ENCODE data around the gene BUD13. TPM values are rescaled to one million over a fixed set of nuclear protein-coding genes. Genes with fewer than 3 reads are reported as not detected.

The BUD13 gene
- polyA plus RNA-seq, 1 donor: 21.3 TPM

GRCh38 chr11:116702772-116703385 is 69.9 kb downstream of the BUD13 start:
- no peaks in the 10 kb centered on the region for H3K9me3 ChIP-seq (ENCODE audit: control insufficient read depth, low read depth, low read length)
- no peak overlapping the region for H3K4me3 ChIP-seq (ENCODE audit: low read length)
- H3K4me1 ChIP-seq (ENCODE audit: control insufficient read depth, insufficient read depth, low read length): peaks cover 4% of the 10 kb centered on the region
- WGBS (ENCODE audit: insufficient coverage, low lambda C conversion rate): no CpG with 5 or more reads among the region's 8 CpGs
- peak in 1 of 2 donors; percentile 43 for DNase-seq
- H3K27ac ChIP-seq (ENCODE audit: low read length): no peak overlapping the region
- no peaks in the 10 kb centered on the region for H3K36me3 ChIP-seq (ENCODE audit: control insufficient read depth, insufficient read depth, low read length)
- peaks cover 8% of the 10 kb centered on the region for H3K27me3 ChIP-seq (ENCODE audit: control insufficient read depth, insufficient read depth, low read length)

- WGBS (ENCODE audit: insufficient coverage, low lambda C conversion rate): no CpG with 5 or more reads among the region's 2 CpGs
- Histone ChIP-seq H3K4me3 (ENCODE audit: low read length) (no peak overlapping the region), H3K9me3 (ENCODE audit: control insufficient read depth, low read depth, low read length) (no peaks in the 10 kb centered on the region), H3K27me3 (ENCODE audit: control insufficient read depth, insufficient read depth, low read length) (peaks cover under 1% of the 10 kb centered on the region), H3K36me3 (ENCODE audit: control insufficient read depth, insufficient read depth, low read length) (no peaks in the 10 kb centered on the region), H3K4me1 (ENCODE audit: control insufficient read depth, insufficient read depth, low read length) (peaks cover 4% of the 10 kb centered on the region), H3K27ac (ENCODE audit: low read length) (no peak overlapping the region)
- DNase-seq: no peak
Measured at GRCh38 chr11:116701876-116702275, 70.9 kb downstream of the BUD13 start.

- Histone ChIP-seq H3K36me3 (ENCODE audit: control insufficient read depth, insufficient read depth, low read length) (no peaks in the 10 kb centered on the region), H3K4me3 (ENCODE audit: low read length) (no peak overlapping the region), H3K9me3 (ENCODE audit: control insufficient read depth, low read depth, low read length) (no peaks in the 10 kb centered on the region), H3K27ac (ENCODE audit: low read length) (no peak overlapping the region), H3K27me3 (ENCODE audit: control insufficient read depth, insufficient read depth, low read length) (no peaks in the 10 kb centered on the region), H3K4me1 (ENCODE audit: control insufficient read depth, insufficient read depth, low read length) (peaks cover 4% of the 10 kb centered on the region)
- WGBS (ENCODE audit: insufficient coverage, low lambda C conversion rate): no CpG with 5 or more reads among the region's 7 CpGs
- DNase-seq: no peak
Measured at GRCh38 chr11:116701297-116701801, 71.4 kb downstream of the BUD13 start.

- H3K9me3 ChIP-seq (ENCODE audit: control insufficient read depth, low read depth, low read length): no peaks in the 10 kb centered on the region
- no peak overlapping the region for H3K4me3 ChIP-seq (ENCODE audit: low read length)
- WGBS (ENCODE audit: insufficient coverage, low lambda C conversion rate): no CpG with 5 or more reads among the region's 6 CpGs
- H3K27ac ChIP-seq (ENCODE audit: low read length): no peak overlapping the region
- peaks cover 4% of the 10 kb centered on the region for H3K4me1 ChIP-seq (ENCODE audit: control insufficient read depth, insufficient read depth, low read length)
- no peaks in the 10 kb centered on the region for H3K36me3 ChIP-seq (ENCODE audit: control insufficient read depth, insufficient read depth, low read length)
- no peaks in the 10 kb centered on the region for H3K27me3 ChIP-seq (ENCODE audit: control insufficient read depth, insufficient read depth, low read length)
- no peak for DNase-seq
Measured at GRCh38 chr11:116700586-116701220, 72.1 kb downstream of the BUD13 start.

Other genes with a start within 250 kb of the BUD13 start
- 41.3 TPM for gene ZPR1, start 15.0 kb upstream of the BUD13 start, polyA plus RNA-seq
- gene APOA5, start 18.9 kb upstream of the BUD13 start, polyA plus RNA-seq: 0.09 TPM
- gene APOA4, start 50.3 kb upstream of the BUD13 start, polyA plus RNA-seq: 4,166 TPM
- 1,751 TPM for gene APOC3, start 56.9 kb upstream of the BUD13 start, polyA plus RNA-seq
- gene APOA1, start 64.6 kb upstream of the BUD13 start, polyA plus RNA-seq: 4,188 TPM

Data from large intestine (tissue), 3 donors.